HG03039 (cell line): ENCODE results near the gene ITGA1.

Experiments used
- ATAC-seq: cut with Tn5 transposase; IDR thresholded peaks from one replicate; pipeline ENCODE4 v1.9.1; 2021; ENCODE audit warnings: mild to moderate bottlenecking, moderate library complexity; ENCODE audit not compliant: unreplicated experiment

ITGA1 gene

DNA sequence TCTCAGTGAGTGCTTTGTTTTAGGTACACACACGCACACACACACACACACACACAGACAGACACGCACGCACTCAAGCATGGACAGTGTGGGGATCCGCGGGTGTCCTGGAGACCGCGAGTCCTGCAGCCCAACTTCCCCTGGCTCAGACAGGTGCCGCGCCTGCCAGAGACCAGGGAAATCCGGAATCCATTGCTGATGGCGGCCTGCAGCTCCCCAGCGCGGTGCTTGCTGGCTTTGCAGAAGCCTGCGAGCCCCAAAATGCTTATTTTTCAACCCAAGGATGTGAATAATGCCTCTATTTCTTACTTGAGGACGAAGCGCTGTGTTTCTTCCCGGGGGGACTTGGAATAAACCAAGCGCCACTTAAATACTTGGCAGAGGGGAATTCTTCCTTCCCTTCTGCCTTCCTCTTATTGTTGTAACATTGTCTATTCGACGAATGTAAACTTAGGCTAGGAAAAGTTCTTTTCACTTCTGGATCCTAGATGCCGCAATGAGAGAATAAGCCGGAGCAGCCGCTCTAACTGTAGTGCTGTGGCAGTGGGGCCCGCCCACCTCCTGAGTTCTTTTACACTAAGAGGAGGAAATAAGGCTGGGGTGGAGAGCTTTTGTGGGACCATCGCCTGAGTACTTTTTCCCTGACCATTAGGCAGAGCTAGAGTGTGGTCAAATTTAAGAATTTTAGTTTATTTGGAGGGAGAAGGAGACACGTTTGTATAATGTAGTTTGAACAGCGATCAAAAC lies 202.2 kb downstream of the ITGA1 start:
- no peak for ATAC-seq

DNA sequence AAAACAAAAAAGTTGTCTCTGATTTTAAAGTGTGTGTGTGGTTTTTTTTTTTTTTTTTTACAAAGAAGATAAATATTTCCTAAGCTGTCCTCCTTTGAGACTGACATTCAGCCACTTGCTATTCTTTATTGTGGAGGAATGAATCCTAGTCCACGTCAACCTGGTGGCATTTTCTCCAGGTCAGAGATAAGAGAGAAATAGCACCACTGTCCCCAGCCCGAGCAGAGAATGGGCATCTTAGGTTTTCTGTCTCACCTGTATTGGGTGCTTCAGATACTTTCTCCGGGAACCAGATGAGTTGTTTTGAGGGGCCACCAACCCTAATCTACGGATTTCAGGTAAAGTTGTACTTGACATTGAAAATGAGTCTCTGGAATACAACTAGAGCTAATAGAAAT lies 202.8 kb downstream of the ITGA1 start:
- no peak for ATAC-seq

DNA sequence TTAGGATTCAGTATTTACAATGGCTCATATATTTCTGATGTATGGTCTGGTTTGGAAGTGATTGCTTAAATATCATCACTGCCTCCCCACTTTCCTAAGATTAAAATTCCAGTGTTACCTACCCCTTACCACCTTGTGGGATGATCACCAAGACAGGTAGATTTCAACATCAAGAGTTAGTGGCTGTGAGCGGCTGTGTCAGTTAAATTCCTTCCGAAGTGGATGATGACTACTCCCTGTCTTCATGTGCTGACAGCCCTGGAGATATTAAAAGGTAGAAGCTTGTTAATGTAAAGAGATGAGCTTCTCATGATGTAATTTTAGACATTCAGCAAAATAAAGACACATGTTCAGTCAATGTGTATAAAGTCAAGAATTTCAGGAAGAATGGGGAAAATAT lies 205.7 kb downstream of the ITGA1 start:
- ATAC-seq = no peak

DNA sequence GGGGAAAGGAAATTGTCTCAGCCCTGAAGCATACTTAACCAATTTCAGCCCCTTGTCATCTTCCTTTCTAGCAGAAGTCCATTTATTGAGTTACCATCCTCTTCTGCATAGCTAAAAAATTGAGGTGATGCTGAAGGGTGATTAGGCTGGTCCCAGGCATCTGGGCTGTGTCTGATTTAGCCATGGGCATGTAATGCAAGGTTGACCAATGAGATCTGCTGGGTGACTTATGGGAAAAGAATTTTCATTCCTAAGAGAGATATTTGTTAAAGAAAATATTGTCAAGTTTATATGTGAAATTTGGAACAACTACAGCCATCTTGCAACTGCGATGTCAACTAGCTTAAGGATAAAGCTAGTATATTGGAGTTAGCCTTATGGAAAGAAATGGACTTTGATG lies 206.6 kb downstream of the ITGA1 start:
- ATAC-seq = no peak

DNA sequence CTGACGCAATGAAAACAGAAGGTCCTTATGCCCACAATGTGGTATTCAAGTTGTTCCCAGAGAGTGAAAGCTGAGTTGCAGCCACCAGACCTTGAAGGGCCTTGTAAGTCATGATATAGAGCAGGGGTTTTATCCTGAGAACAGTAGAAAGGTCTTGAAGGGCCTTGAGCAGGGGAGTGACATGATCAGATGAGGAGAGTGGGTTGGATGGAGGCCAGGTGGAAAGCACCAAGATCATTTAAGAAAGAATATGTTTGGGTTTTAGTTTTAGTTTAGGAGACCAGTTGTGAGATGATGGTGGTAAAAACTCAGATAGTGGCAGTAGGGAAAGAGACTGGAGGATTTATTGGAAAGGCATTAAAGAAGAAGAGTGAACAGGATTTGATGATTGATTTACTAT lies 207.4 kb downstream of the ITGA1 start:
- ATAC-seq = no peak

DNA sequence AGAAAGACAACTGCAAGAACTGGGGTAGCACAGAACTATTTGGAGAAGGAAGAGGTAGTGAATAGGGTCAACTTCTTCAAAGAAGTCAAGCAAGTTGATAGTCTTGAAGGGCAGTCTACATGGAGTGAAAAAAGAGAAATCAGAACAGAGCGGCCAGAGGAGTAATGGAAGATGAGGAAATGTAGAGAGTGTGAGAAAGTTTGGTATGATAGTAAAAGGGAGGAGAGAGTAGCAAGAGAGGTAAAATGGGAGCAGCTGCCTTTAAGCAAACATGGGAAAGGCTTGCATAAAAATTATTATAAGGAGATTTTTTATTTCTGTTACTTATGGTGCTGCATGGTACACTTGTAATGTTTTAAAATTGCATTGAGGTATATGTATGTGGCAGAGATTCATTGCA lies 208.2 kb downstream of the ITGA1 start:
- ATAC-seq = no peak

DNA sequence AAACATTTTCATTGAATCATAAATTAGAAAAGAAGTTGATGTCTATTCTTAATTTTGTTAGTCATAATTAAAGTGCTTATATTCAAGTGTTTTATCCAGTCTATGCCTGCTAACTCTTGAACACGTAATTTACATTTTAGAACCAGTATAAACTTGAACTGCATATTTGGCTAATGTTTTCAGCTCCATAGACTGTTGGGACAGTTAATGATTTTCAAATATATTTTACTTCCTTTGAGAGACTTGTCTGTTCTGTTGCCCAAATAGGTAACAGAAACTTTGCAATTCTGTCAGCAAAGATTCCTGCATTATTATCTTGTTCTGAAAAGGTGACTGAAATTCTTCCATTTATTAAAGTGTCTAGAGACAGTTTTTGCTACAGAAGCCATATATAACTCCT lies 209.3 kb downstream of the ITGA1 start:
- ATAC-seq = no peak

DNA sequence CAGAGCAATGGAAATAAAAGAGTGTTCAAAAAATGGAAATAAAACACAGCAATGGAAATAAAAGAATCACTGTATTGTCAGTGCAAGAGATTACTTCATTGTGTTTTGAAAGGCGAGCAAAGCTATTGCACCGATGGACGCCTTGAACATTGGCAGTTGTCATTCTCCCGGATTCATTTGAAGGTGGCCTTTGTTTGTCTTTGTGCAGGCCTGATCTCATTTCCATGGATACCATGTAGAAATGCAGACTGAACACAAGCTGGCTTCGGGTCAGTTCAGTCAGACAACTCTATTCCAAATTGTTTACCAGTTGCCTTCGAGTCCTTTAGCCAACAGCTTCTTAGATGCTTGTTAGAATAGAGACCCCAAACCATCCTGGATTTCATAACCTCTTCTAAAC lies 209.7 kb downstream of the ITGA1 start:
- no peak for ATAC-seq

DNA sequence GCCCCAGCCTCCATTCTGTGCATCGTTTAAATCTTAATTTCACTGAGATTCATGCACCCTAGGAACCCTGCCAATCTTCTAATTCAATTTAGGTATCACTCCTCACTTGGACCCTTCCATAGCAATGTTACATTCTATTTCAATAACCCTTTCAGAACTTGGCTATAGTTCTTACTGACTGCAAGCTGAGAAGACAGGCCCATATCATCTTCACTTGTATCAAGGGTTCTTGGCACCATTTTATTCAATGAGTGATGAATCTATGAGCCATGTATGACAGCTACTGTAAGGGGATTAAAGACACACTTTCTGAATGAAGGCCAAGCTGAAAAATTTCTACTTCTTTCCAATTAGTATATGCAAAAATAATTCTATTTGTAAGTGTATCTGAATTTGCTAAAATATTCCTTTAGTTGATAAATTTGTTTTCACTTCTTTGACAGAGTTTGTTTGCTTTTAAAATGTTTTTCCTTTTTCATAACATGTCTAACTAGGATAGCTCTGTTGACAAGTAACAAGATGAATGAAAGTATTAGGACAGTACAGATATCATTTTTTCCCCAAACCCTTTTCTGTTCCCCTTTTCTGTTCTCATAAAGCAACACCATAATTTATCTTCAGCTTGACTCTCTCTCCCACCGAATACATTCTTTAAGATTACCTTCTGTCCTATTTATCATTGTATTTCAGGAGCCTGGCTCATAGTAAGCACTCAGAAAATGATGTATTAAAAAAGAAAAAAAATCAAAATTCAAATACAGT lies 211.0 kb downstream of the ITGA1 start:
- no peak for ATAC-seq

DNA sequence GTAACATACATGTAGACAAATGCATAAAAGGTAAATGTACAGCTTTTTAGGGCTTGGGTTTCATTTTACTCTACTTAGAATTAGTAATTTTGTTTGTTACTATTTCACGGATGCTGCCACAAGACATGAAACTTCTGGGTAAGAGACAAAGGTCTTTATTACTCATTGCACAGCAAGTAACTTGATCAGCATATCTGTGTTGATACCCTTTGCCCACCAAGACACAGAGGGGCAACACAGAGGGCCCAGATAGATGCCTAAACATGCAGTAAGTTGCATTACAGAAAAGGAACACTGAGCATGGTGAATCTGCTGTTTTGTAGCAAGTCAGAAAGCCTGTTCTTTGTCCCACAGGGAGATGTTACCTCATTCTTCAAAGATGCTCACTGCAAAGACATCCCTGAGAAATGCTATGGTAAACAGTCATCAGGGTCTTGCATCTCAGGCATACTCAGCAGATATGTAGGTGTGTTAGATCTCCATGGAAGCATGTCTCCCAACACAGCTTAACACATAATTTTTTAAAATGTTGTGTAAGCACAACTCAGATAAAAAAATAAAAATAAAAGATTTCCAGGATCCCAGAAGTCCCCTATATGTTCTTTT lies 211.7 kb downstream of the ITGA1 start:
- ATAC-seq = no peak

DNA sequence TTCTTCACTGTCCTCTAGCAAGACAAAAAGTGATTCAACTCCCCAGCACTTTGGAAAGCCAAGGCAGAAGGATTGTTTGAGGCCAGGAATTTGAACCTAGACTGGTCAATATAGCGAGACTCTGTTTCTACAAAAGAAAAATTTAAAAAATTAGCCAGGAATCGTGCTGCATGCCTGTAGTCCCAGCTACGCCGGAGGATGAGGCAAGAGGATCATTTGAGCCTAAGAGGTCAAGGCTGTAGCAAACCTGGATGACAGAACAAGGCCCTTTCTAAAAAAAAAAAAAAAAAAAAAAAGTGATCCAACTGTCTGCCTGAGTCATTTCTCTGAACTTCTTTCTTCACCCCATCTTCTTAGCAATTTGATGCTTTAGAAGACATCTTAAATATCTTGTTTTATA lies 213.8 kb downstream of the ITGA1 start:
- no peak for ATAC-seq

DNA sequence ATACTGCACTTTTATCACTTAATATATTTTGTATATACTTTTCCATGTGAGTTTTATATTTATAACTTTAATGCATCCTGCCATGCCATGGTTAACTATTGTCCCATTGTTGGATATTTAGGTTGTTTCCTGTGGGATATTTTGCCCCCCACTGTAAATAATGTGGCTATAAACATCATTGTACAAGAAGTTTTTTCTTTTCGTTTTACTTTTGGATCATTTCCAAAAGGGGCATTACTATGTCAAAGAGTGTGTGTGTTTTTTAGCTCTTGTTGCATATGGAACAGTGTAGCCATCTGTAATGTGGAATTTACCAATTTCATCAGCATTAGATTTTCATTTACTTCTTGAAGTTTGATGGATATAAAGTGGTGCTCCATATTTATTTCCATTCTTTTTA lies 214.8 kb downstream of the ITGA1 start:
- ATAC-seq = no peak

DNA sequence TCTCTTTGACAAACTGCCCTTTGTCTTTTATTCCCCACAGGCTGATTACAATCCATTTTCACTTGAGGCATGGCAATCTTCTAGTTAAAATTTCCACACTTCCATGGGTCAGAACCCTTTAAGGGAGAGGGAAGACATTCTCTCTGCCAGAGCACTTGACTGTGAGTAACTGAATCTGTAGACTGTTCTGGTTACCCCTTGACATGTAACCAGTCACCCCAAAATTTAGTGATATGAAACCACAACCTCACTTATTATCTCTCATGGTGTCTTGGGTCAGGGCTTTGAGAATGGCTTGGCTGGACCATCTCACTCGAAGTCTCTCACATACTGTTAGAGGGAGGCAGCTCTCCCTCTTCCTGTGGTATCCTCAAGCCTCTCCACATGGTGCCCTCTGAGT lies 215.4 kb downstream of the ITGA1 start:
- no peak for ATAC-seq

DNA sequence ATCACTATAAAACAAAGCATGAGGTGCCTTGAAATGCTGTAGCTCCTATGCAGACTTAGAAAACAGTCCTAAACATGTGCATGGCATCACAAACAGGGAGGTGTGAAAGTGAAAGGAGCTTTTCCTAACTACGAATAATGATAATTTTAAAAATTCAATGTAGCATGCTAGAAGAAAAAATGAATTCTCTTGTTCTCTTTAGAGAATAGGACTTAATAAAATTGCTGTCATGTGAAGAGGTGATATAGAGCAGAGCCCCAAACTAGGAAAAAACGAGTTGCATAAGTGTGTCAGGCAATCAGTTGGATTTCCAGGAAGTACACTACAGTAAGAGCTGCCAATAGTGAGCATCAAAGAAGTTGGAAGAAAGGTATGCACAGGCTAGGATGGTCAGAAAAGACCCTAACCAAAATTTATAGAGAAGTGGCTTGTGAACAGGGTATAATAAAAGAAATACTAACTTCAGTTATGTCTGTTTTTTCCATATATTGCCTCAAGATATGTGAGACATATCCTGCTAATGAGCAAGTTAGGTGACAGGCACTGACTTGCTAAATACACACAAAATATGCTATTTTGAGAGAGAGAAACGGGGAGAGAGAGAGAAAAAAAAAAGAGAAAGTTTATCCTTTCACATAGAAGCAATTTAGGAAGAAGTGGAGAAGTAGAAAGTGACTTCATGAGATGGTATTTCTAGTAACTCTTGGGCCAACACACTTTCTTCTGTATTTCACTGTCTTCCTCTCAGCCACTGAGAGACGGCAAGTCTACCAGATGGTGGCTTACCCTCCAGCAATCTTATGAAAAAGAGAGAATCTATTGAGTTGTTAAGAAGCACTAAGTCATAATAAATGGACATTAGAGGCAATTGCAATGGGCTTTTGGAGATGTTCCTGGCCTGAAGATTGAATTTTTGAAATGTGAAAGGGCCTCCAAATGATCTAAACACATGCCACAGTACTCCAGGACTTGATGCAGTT lies 219.5 kb downstream of the ITGA1 start:
- ATAC-seq = no peak

DNA sequence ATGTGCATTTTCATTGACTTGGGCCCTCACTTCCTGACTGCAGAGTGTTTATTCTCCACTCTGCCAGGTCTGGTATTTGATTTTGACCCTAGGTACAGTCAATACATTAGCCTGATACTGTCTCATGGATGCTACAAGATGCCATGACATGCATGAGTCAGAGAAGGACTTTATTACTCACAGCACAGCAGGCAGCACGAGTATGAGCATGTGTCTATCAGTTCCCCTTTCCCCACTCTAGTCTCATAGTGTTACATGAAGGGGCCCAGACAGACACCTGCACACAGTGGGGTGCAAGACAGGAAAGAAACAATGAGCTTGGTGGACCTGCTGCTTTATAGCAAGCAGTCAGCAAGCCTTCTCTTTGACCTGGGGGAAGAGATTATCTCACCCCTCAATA lies 221.0 kb downstream of the ITGA1 start:
- peak; percentile 94 for ATAC-seq
